Measurements from ENCODE around the gene FRS3.
A peak's percentile ranks its signal among the peaks of the same experiment; 100 is the strongest.

FRS3 gene

DNA sequence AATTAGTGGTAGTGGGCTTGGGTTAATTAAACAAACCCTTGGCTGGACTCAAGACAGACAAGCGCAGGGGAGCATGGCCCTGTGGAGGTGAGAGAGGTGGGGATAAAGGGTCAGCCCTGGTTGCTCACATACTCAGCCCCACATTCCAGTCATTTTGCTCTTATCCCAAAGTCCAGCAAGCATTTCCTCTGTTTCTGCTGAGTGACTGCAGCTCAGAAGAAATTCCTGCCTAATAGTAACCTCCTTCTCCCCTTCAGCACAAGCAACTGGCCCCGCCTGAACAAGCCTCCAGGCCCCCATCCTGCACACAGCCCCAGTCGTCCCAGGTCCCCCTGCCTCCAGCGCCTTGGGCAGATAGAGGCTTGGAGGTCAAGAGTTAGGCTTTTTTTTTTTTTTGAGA, 40.7 kb downstream of the FRS3 start:
- DNase-seq, result no peak

DNA sequence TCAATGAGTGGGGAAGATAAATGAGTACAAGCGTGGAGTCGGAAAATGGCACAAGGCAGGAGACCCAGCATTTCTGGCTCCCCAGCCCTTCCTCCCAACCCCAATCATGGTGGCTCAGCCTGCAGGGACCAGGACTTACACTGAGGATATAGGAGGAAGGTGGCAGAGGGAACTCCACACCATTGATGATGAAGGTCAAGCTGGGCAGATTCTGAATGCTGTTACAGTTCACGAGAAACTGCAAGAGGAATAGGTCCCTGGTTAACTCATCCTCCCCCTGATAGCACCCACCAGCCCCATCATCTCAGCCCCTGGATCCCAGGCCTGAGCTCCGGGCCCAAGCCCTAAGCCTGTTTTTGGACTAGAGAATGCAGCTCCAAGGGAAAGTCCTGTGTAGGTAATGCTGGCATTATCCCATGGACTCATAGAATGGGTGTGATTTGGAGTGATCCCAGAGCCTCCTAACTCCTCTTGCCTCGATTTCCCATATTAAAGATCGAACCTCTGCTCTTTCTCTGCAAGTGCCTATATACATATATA, 42.0 kb downstream of the FRS3 start:
- no peak for DNase-seq

DNA sequence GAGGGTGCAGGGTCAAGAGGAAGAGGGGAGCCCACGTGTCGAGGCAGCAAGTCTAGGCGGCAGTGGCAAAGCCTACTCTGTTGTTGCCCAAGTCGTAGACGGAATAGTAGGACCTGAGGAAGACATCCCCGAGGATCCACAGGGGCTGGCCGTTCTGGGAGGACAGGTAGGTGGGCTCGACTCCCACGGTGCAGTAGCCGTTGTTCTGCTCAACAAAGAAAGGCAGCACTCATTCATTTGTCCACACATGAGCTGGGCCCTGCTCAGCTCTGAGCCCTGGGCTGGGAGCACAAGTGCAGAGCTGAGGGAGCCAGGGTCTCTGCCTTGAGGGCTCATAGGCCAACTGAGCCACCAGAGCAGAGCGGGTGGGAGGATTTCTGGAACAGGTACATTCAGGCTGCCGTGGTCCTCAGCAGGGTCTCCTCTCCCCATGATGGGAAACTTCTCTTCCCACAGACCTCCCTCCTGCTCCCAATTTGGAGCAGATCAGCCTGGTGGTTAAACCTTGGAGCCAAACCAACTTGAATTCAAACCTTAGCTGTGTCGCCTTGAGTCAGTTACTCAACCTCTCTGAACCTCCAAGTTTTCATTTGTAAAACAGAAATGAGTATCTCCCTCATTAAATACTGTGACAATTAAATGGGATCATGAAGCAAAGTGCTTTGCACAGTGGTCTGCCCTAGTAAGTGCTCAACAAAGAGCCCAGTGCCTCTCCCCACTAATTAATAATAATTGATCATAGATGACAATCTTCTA, 42.7 kb downstream of the FRS3 start:
- no peak for DNase-seq

DNA sequence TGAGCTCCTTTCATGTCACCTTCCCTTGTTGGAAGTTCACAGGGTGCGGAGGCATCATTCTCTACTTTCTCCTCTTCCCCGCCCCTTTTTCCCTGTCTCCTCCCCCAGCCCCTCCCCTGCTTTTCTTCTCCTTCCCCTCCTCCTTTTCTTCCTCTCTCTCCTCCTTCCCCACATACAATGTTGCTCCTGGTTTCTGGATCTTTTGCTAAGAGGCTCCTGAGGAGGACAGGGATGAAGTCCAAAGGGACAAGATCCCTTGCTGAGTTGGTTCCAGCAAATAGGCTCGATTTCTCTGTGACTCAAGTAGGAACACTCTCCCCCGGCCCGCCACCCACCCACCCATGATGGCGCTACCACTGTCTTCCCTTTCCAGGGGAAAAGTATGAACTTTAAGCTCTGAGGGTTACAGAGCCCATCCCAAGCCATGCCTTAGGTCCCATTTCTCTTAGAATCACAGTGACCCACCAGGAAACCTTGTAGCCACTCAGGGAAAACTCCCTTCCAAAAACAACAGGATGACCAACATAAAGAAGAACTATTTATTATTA, 43.4 kb downstream of the FRS3 start:
- no peak for DNase-seq

DNA sequence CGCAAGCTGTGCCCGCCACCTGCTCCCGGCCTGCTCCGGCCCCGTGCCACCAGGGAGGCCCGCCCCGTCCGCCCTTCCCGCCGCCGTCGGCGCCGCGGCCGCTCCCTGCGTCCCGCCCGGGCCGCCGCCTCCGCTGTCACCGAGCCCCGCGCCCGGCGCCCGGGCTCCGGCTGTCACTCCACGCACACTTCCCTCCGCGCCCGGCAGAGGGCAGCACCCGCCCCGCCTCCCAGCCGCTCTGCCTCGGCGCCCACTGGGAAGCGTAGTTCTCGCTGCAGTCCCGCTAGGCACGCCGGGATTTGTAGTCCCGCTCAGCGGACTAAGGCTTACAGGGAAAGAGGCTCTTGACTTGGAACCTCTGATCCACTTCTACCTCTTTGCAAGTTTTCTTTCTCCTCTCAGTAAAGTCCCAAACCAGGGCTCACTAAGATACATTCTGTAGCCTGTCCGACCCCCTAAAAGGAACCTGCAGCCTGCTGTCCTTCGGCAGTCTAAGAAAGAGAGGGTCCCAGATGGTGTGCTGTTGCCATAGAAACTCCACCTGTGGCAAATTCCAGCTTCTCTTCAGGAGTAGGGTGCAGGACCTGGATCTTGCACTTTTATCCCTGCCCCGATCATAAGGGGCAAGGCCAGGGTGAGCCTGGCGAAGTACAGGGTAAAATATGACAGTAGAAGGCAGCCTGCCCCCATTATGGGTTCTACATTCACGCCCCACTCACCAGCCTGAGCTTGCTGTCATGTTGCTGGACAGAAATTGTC, 44.1 kb downstream of the FRS3 start, which contains the start of gene TFEB:
TSS of gene TFEB (minus strand) at position 182 of the 759 bp plus-strand sequence. CDS start 44,395 bp downstream, outside the sequence.
- DNase-seq, result peak; percentile 97

DNA sequence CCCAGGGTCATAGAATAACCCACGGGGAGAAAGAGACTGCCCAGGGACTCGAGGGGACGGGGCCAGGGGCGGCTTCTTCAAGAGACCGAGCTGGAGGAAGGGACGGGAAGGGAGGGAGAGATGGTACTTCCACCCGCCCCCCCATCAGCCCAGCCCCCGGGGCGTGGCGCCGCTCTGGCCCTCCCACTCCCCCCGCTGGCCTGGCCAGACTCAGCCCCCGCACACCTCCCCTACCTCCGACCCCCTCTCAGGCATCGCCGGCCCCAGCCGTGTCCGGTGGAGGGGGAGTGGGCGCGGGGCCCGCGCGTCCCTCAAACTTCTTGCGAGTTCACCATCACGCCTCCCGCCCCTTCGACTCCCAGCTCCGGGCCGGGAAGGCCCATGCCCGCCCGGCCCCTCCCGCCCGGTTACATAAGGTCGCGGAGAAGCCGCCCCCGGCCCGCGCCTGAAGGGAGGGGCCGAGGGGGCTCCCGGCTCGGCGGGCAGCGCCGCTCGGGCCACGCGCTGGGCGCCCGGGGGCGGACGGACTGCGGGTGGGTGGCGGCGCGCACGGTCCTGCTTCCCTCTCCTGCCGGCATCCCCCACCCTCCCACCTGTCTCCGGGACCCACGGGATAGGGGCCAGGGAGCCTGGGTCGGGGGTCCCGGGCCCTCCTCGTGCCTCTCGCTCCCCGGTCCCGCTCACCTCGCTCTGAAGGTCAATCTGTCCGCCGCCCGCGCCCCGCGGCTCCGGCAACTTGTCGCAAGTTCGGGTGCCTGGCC, 44.9 kb downstream of the FRS3 start:
- peak; percentile 77 for DNase-seq

DNA sequence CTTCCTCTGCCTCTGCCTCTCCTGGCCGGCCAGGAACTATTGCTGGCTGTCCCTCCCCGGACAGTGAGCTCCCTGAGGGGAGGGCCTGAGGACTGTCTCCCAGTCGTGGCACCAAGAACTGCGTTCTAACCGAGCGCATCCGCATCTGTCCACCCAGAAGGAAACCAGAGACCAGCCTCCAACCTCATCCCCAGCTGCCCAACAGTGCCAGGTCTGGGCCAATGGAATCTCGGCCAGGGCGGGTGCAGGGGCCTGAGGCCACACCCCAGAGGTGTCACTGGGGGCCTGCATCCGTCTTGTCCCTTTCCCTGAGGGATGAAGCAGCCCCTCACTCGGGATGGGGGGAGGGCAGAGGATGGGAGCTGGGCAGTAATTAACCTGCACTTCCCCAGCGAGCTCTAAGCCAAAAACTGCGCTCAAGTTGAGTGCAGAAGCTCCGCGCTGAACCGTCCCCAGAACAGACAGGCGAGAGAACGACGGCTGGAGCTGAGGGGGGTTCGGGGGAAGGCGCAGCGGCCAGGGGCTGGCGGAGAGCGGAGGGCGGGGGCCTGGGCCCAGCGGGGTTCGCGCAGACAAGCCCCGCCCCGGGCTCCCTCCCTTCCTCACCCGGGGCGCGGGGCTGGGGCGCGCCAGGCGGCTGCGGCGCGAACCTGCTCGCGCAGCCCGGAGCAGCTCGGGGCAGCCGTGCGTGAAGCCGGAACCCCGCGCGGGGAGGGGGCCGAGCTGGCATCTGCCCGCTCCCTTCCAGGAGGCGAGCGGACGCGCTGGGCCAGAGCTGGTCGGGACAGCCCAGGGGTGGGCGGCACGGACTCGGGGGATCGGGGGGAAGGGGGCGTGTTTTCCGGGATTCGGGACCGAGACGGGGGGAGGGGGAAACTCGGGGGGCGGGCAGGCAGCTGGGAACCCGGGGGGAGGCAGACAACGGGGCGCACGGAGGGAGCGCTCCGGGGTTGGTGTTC, 45.7 kb downstream of the FRS3 start:
- DNase-seq, result peak; percentile 74

DNA sequence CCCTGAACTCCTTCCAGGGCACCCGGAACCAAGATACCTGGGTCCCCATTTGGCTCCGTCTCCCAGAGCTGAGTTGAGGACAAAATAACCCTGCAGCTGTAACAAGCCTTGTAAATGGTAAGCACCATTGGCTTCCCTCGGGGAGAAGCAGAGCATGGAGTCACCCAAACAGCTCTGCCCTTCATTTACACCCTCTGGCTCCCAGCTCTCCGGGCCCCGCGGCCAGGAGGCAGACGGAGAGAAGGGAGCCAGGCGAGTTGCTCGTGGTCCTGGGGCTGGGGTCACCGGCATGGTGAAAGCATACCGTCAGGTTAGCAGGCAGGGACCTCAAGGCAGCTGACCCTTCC, 46.4 kb downstream of the FRS3 start:
- no peak for DNase-seq

DNA sequence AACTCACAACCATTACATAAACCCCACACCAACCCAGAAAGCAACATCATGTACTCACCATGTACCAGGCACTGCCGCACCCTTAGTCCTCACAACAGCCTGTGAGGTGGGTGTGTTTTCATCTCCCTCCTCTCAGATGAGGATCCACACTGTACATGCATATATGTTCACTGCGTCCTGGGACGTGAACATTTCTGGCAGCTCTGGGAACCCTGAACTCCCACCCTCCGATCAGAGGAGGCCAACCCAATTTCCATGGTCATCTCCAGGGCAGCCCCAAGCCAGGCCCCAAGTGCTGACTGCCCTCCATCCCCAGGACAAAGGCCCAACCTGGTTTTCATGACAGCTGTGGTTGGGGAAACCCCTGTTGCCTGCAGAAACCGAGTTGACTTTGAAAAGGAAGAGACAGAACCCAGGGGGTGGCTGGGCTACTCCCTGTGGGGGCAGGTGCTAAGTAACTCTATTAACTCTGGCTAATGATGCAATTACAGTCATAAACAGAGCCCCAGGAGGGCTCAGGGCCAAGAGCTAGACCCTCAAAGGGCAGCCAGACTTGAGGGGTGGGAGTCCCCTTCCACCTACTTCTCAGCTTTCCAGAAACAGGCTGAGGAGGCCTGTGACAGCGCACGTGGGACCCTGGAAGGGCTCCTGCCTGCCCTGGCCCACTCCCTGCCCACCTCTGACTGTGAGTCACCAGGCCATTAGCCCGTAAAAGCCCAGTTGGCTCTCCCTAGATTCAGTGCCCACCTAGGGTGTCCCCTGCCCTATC, 46.9 kb downstream of the FRS3 start:
- DNase-seq, result peak; percentile 57

DNA sequence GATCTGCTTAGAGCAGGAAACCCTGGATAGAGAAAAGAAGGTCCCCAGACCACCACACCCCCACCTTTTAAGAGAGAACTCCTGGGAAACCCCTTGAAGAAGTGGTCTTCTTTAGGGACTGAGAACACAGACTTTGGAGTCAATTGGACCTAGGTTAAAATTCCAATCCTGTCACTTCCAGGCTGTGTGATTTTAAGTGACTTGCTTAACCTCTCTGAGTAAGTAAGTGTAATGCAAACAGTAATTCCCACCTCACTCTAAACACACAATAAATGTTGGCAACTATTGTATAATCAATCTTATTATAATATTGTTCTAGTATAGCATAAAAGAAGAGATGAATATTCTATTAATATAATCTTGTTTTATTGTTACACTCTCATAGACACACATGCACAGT, 47.6 kb downstream of the FRS3 start:
- DNase-seq, result no peak

DNA sequence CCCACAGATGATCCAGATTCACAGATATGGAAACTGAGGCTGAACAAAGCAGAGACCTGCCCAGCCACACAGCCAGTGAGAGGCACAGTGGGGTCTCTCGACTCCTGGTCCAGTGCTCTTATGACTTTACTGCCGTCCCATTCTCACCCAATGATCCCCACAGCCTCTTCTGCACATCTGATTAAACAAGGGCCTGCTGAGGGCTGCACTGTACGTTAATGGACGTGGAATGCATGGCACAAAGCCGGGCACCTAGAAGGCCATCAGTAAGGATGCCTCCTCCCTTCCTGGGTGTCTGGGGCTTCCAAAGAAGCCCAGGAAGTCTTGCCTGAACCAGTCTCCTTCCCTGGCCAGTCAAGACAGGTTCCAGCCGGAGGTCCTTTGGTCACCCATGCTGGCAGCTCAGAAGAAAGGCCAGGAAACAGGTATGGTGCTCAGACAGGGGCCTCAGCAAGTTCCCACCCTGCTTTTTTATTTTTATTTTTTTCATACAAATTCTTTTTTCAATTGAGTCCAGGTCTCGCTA, 48.1 kb downstream of the FRS3 start:
- no peak for DNase-seq

DNA sequence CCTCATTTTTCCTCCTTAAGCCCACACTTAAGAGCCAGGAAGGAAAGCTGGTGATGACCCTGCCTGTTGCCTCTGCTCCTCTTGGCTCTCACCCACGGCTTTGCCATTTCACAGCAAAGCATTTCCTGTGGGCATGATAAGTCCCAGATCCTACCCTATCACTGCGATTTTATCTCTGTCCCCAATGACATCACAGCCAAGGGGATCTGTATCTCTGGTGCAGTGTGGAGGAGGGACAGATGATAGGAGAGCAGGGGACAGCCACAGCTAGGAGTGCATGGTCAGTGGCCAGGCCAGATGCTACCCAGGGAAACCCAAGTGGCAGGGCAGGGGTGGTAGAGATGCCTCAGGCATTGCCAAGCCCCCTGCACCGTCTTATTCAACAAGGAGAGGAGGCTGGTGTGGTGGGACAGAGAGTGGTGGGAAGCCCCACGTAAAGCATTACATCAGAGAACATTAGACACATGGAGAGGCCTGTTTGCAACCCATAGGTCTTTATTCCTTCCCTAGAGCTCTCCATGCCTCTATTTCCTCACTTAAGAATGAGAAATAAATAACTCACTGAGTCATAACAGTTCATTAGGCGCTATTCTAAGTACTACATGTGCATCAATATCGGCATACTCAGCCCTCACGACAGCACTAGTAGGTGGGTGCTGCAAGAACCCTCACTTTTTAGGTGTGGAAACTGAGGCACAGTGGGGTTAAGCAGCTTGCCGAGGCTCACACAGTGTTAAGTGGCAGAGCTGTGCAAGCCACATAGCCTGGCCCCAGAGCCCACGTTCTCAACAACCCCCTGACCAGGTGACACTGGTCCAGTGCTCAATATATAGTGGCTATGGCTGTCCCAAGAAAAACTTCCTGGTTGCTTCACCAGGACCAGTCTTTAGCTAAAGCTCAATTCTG, 48.9 kb downstream of the FRS3 start:
- DNase-seq, result no peak

DNA sequence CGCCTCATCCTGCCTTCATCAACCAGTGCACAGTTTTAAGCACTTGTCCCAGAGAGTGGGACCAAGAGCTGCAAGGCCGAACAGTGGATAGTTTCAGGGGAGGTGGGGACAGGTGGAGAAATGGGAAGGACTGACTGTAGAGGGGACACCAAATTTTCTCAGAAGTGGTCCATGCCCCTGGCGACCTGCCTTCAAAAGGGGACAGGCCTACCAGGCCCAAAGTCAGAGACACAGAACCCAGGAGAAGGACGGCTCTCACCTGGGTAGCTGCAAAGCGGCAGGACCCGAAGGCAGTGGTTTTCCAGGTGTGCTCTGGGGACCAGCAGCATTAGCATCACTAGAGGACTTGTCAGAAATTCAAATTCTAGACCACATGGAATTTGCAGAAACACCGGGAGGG, 50.1 kb downstream of the FRS3 start:
- DNase-seq, result no peak

DNA sequence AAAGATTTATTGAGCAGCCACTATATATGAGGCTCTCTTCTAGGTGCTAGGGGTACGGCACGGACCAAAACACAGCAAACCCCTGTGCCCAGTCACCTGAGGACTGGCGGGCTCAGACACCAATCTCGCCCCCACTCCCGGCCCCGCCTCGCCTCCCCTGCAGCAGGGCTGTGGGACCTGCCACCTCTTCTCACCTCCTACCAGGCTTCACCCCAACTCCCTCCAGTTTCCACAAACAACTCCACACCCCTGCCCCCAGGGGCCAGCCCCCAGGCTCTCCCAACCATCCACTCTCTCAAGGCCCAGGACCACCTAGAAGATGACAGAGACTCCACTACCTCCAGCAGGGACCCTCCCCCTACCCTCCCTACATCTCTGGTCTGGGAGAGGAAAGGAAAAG, 50.7 kb downstream of the FRS3 start:
- DNase-seq, result no peak

DNA sequence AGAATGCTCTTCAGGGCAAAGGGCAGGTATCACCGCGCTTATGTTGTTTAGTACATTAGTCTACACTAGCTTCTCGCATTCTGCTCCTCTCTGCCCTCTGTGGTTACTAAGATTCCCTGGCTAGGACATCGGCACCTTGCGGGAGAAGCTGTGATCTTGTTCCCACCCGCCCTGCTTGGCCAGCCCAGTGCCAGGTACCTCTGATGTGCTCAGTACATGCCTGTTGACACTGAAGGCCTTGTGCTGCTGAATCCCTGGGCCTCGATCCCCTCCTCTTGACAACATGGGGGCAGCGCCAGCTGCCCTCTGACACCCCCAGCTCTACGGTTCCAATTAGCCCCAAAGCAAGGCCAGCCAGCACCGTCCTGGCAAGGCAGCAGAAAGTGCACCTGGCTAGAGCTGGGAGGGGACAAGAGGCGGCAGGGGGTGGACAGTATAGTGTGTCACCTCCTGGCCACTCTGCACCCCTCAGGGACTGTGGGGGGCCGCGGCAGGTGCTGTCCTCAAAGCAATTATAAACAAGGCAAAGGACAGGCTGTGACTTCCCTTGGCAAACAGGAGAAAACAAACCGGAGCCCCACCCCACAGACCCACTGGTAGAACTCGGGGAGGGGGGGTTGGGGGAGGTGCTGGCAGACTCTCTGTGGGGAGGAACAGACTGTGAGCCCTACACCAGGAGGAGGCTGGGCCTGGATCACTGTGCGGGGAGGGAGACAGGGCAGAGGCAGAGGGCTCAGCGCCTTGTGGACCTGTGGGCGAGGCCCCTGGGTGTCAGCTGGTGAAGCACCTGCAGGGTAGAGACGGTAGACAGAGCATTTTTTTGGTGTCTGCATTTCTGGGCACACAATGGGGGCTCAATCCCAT, 51.4 kb downstream of the FRS3 start:
- DNase-seq, result no peak

DNA sequence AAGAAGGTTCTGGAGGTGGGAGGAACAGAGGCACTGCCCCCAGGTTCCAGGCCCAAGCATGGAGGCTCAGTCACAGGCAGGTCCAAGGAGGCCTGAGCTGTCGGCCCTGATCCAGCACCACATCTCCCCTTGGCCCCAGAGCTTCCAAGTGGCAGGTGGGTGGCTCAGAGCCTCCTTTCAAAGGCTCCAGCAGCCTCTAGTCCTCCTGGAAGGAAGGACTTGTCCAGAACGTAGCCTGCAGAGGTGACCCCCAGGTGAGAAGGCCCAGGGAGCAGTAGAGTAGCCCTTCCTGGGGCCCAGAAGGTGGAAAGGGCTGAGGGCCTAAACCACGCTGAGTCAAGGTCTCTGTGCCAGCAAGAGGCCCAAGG, 52.0 kb downstream of the FRS3 start:
- no peak for DNase-seq

DNA sequence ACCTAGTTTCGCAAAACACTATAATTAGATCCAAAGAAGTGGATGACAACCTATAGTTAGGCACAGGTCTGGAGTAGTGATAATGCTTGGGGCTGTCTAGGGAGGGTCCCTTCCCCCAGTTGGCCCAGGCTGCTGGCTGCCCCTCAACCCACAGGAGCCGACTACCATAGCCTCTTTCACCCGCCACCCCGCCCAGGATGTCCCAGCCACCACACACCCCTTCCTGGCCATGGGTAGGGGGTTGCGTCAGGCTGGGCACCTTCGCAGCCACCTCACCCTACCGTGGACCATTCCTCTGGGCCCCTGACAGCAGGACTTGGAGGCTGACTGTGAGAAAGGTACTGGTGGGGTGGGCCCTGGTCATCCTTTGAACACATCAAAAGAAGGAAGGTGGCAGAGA, 52.8 kb downstream of the FRS3 start:
- no peak for DNase-seq

DNA sequence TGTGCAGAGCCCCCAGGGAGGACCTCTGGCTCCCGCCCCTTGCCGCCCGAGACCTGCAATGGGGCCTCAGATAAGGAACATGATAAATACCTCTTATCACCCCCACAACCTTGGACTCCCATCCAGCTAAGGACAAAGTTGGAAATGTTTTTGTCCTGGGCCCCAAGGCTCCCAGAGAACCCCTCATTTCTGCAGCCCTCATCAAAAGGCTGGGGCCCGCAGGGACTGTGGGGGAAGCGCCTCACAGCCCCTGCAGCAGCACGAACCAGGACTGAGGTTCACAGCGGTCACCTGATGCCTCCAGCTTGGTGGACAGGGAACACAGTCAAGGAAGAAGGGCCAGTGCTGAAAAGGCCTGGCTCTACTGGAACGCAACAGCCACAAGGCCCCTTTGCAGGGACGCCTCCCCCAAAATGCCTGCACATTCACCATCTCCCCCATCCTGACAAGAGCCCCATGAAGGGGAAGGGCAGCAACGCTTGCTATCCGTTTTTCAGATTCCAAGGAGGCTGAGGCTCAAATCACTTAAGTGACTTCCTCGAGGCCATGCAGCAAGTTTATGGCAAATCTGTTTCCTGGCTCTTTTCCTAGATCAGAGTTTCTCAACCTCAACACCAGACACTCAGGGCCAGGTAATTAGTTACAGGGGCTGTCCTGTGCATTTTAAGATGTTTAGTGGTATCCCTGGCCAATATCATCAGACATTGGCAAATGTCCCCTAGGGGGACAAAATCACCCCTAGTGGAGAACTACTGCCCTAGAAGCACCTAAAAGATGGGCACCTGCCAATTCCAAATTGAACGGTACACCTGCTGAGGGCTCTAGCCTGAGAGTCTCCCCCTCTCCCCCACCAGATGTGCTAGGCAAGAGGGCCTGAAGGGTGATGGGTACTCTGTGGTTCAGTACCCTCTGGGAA, 54.9 kb downstream of the FRS3 start:
- DNase-seq, result no peak
